ENCODE measurements around the gene LRRC25.

Gene LRRC25

DNA sequence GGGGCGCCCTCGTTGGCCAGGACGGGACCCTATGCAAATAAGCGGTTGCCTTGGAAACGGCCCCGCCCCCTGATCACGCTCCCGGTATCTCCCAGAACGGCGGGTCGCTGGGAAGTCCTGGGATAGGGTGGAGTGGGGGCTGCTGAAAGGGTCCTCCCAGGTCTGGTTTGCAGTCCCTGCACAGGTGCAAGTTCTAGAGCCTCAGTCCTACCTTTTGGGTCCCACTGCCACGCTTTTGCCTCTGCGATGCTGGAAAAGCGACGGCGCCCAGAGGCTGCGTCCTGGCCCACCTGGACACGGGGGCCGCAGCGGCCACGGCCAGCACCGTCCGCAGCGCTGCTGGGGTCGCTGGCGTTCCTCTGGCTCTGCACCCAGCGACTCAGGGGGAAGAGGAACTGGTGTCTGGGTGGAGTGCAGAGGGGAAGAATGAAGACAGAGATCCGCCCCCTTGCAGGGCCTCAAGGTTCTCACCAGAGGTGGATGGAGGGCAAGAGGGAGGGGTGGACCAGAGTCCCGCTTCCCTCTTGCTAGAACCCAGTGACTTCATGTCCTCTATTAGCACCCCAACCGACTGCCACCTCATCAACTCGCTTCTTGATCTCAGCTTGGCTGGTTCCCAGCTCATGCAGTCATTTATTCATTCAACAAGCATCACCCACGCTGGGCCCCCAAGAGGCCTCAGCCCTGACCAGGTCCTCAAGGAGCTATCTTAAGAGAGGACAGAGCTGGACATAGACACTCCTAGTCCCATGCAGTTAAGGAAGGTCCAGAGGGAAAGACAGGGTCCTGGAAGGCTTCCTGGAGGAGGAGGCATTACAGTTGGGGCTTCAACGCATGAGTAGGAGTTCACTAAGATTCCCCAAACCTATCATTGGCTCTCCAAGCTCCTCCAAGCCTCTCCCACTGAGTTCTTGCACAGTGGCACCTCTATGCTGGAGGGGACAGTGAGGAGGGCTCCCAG, at the start of gene LRRC25:
Gene LRRC25 (minus strand): TSS at position 381 of the 961 bp plus-strand sequence. CDS start 659 bp downstream, outside the sequence.
- DNase-seq (ENCODE audit: low read depth), result no peak

DNA sequence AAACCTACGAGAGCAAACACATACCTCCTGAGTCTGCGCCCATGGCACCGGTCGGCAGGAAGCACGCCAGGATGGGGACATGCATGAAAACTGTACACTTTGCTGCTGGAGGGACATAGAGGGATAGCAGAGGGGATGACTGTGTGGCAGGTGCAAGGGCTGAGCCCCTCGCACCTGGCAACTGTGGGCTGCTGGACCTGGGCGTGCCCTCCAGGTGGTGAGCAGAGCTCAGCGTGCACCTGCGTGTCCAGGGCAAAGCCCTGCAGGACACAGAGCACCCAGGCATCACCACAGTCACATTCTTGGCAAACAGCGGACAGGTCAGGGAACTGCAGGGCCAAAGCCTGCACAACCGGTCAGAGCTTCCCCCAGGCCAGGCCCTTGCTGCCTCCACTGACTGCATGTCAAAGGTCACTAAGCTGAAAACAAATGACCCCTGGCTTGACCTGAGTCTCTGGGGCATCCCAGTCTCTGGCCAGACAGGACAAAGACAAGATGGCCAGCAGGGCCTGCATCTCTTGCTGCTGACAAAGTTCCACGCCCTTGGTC, 49.5 kb upstream of the LRRC25 start:
- no peak for DNase-seq (ENCODE audit: low read depth)

DNA sequence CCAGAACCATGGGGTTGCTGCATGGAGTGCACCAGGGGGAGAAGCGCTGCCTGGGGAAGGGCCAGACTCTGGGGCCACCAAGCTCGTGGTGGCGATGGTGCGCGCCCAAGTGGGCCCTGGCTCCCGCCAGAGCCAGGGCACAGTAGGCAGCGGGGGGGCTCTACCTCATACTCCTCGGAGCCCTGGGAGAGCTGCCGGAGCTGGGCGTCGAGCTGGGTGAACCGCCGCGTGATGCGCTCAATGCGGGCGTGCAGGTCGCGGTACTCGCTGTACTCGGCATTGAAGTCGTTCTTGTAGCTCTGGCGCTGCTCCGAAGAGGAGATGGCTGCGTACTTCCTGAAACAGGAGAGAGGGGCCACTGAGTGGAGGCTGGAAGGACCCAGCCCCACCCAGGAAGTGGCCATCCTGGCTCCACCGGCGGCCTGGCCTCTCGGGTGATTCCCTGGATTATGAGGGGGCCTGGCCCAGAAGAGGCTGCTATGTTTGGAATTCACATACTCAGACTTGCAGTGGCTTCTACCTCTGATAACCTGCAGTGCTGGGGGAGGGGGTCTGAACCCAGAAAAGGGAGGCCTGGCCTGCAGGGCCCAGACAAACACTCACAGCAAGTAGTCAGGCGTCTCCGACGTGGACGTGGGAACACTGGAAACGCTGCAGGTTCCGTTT, 48.9 kb upstream of the LRRC25 start:
- DNase-seq (ENCODE audit: low read depth), result no peak

DNA sequence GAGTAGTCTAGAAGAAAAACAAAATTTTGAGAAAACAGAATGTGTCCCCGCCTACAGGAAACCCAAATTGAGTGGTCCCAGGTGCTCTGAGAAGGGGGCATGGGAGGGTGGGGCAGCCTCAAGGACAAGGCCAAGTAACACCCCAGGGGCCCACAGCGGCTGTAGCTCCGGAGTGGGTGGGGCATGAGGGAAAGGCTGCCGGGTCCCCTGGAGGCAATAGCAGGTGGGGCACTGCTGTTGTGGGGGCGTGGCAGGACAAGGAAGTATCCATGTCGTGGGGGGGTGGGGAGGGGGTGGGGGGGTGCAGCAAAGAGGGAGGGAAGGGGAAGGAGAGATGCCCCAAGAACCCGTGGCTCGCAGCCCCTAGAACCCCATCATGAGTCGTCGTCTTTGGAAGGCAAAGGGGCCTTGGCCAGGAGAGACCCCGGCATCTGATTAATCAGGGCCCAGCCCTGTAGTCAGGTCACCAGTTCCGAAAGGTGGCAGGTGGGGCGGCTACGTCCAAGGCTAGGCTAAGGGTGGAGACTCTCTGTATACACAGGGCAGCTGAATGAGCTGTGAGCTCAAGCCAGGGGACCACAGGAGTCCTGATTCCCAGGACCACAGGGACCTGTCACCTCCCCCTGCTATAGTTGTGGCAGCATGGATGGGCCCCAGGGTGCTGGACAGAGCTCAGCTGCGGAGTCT, 48.0 kb upstream of the LRRC25 start:
- no peak for DNase-seq (ENCODE audit: low read depth)

DNA sequence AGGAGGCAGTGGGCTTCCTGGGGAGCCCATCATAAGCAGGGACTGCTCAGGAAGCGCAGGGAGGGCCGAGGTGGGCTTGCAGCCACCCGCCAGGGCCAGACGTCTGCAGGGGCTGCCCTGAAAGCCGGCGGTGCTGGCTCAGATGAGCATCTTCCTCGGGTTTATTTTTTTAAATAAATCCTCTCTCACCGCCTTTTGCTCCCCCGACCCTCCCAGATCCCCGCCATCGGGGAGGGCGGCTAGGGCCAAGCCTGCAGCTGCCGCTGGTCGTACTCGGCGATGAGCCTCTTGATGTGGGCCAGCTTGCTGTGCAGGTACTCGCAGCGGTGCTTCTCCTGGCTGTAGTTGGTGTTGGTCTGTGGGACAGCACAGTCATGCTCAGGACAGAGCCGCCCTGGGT, 47.1 kb upstream of the LRRC25 start:
- no peak for DNase-seq (ENCODE audit: low read depth)

DNA sequence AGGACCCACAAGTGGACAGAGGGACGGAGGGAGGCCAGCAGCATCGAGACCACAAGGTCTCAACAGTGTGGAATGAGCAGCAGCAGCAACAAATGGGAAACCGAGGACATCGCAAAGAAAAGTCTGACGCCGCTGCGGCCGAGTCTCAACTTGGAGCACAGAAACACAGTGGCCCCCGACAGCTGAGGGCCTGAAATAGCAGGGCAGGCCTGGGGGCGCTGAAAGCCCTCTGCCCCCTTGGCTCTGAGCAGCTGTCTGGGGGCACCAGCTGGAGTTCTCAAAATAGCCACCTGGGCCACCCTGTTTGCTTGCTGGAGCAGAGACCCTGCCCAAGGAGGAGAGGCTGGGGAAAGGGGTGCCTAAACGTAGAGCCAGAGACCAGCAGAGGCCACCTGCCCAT, 46.4 kb upstream of the LRRC25 start:
- DNase-seq (ENCODE audit: low read depth), result no peak

DNA sequence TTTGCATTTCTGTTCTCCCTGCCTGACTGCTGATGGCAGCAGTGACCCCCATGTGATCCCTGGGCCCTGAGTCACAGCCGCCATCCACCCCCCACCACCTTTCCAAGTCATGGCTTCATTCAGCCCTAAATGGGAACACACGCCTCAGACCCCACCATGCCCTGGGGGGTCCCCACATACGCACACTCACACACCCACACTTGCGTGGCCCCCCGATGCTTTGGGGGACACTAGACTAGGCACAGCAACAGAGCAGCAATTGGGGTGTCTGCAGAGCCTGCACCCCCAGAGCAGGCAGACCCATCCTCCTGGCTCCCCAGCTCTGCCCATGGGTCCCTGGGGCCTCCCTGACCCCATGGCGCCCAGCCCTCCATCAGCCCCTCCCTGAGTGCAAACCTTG, 46.0 kb upstream of the LRRC25 start:
- DNase-seq (ENCODE audit: low read depth), result no peak

DNA sequence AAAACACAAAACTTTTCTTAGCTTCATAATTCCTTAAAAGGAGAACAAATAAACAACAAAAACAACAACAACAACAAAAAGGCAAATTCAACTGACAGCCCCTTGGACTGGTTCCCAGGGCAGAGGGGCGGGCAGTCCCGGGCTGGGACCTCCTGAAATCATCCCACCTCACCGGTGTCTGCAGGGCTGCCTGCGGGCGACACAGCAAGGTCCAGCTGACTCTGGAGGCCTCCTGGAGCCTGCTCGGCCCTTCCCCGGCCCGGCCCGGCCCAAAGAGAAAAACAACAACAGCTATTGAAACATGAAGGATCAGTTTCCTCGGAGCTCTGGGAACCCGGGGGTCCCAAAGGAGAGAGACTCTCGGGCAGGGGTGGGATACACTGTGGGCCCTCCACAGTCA, 45.5 kb upstream of the LRRC25 start:
- DNase-seq (ENCODE audit: low read depth), result no peak

DNA sequence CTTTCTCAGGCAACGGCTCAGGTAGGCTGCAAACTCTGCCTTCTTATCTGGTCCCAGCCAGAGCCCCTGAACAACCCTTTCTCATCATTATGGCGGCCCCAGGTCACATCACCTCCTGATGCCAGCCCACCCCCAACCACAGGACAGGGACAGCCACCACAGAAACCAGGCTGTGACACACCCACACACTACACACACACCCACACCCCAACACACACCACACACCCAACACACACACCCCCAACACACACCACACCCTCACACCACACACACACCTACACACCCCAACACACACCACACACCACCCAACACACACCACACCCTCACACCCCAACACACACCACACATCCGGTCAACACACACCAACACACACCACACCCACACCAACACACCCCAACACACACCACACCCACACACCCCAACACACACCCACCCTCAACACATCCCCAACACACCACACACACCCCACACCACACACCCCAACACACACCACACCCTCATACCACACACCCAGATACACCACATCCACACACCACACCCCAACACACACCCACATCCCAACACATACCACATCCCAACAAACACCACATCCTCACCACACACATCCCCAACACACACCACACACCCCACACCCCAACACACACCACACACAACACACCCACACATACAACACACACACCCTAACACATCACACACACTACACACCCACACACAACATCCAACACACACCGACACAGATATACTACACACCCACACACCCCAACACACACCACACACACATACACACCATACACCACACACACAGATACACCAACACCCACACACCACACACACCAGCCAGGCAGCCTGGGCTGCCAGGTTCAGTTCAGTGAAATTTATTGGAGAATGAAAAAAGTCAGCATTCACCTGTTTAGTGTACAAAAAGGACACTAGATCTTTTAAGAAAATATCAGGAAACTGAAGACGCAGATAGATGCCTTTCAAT, 44.7 kb upstream of the LRRC25 start:
- DNase-seq (ENCODE audit: low read depth), result no peak

DNA sequence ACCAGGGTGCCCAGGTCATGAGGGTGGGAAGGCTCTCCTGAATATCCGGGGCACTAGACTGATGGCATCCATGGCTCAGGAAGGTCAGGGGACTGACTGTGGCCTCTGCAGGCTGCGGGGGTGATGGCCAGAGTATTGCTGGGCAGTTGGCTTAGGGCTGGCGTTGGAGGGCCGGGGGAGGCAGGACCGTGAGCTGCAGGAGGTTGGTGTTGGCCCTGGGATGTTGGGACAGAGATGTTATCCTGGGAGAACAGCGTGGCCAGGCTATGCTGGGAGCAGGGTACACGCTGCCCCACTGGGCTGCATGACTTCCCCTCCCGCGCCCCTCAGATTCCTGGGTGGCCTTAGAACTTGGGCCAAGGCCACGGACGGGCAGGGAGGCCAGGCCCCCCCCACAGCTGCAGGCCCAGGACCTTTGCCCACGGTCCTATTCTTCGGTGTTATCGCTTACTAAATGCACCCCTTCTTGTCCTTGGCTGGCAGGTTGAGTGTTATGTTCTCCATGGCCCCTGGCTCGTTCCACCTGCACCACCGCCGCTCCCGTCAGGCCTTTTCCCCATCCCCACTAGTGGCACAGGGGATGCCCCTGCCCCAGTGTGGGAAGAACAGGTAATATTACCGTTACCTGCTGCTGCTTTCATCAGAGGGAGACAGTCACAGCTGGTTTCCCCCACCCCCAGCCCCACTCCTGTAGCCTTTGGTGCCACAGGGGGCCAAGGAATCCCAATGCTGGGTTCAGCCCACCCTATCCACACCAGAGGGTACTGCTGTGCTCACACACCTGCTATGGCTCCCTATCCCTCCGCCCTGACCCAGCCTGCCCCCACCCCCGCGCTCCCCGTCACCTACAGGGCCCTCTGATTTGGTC, 43.7 kb upstream of the LRRC25 start:
- DNase-seq (ENCODE audit: low read depth), result no peak

DNA sequence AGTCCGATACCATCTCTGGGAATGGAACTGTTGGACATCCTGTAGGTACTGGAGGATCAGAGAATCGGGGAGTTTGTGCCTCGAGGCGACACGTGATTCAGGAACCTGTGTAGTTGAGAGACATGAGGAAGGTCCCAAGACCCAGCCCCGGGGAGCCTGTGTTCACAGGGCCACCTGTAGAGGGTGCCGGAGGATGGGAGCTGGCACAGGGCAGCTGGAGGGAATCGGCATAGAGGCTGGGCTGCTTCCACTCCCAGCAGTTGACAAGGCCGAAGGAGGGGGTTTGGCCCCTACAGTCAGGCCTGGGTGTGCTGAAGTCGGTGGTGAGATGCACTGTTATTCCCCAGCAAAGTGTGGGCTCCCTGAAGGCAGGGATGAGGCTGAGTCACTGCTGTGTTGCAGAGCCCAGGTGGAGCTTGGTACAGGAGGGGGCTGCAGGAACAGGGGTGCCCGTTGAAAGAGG, 43.0 kb upstream of the LRRC25 start:
- DNase-seq (ENCODE audit: low read depth), result no peak

DNA sequence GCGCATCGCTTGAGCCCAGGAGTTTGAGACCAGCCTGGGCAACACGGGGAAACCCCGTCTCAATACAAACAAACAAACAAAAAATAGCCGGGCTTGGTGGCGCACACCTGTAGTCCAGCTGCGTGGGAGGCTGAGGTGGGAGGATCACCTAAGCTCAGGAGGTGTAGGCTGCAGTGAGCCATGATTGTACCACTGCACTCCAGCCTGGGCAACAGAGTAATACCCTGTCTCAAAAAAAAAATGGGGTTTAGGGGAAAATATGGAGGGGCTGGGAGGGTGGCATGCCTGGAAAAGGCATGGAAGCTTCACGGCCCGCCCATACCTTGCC, 42.5 kb upstream of the LRRC25 start:
- no peak for DNase-seq (ENCODE audit: low read depth)

DNA sequence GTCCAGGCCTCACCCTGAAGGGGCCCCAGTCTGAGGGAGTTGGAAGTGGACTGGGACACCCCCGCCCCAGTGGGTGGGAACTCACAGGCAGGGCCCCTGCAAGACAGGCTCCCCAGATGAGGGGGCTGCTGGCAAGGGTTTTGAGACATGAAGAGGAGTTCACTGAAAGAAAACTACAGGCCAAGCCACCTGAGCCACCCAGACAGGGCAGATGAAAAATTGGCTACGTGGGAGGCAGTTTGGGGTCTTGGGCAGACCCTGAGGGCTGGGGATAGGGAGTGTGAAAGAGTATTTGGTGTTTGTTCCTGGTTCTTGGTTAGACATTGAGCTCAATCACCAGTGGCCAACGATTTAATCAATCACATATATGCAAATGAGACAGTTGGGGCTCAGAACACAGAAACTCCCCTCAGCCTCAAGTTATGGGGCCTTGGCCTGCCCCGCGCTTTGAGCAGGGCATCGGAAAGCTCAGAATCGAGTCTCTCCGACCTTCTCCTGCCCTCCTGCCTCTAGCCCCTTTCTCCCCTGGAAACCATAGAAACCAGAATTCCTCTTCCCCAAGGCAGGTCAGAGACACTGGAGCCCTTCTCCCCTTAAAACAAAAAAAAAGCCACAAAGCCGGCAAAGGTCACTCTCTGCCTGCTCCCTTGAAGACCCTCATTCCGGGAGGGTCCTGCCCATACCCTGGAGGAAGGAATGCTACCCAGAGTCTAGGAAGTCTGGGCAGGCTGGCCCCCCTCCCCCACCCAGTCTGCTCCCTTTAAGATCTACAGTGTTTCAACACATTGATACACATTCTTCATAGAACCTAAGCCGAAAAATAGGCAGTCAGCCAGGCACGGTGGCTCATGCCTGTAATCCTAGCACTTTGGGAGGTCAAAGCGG, 41.8 kb upstream of the LRRC25 start:
- no peak for DNase-seq (ENCODE audit: low read depth)

DNA sequence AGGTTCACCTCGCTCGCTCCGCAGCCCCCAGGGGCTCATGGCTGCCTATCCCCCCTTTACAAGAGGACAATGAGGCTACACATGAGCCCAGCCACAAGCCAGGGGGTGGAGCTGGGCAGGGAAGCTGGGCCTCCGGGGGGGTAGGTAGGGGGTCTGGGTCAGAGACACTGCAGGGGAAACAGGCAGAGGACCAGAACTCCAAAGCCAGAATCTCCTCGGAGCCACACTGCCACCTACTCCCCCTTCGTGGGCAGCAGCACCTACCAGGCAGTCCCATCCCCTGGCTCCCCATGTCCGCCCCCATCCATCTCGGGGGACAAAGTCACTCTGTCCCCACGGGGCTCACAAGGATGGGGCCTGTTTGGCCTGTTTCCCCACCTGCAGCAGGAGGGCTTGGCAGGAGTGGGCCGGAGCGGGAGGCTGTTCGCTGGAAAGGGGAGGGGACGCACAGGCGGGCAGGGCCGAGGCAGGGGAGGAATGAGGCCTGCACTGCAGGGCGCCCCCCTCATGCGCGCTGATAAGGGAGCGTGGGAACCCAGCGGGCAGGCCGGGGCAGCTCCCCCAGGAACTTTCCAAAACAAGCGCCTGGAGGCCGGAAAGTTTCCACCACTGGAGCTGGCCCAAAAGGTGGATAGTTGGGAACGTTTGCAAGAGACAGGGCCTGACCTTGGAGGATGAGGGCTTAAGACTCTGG, 41.1 kb upstream of the LRRC25 start:
- DNase-seq (ENCODE audit: low read depth), result no peak

DNA sequence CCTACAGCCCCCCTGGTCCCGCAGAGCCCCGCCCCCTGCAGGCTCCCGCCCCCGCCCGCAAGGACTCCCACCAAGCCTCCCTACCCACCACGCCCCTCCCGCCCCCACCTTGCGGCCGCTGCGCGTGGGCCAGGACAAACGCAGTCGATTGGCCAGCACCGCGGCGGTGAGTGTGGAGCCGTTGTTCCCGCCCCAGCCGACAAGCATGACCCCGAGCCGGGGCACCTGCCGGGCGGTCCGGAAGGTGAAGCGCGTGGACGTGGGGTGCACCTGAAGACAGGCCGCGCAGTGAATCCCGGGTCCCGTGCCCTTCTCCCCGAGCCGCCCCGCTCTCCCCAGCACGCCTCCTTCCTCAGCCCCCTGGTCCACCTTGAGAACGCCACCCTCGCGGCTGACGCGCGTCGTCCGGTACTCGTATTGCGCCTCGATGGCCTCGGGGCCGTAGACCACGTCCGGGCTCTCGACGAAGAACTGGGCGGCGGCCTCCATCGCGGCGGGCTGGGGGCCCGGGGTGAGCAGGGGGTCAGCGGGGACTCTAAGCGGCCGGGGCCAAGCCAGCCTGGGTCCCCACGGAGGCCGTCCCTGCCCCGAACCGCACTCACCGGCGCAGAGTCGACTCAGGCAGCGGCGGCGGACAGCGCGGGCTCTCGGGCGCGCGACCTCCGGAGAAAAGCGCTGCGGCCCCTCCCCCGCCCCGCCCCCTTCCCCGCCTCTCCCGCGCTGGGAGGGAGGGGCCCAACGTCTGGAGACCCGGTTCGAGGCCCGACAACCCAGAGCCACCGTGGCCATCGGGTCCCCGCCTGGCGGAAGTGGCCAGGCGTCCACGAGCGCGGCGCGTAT, 40.3 kb upstream of the LRRC25 start, which contains the start of gene ISYNA1:
Gene ISYNA1 (minus strand): TSS at position 643 of the 840 bp plus-strand sequence. CDS start 154 bp downstream, at position 489.
- no peak for DNase-seq (ENCODE audit: low read depth)

DNA sequence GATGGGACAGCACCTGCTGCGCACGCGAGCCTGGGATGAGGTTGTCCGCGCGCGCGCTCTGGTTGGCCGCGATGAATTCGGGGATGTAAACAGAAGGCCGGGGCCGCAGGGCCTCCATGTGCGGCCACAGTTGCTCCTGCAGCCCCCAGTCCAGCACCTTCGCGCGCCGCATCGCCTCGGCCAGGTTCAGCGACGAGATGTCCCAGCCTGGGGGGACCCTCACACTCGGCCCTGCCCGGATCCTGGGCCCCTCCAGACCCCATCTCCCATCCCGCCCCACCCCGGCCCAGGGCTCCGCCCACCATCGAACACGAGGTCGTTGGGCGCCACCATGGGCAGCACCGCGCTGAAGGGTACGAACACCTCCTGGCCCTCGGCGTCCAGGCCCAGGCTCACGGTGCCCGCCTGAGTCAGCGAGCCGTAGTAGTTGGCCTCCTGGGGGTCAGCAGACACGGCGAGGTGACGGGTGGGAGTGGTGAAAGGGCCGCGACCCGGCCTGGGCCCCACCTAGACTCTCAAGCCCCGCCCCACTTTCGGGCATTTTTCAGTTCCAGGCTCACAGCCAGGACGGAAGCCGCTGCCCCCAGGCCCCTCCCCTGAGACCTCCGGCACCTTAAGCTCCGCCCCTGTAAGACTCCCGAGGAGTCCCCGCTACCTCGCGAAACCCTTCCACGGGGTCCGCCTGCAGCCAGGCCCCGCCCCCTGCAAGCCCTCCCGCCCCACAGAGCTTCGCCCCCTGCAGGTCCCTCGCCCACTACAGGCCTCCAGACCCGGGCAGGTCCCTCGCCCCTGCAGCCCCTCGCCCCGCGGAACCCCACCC, 39.5 kb upstream of the LRRC25 start:
- no peak for DNase-seq (ENCODE audit: low read depth)

Data from HS-27A (cell line).